ENCODE data around the gene KDM8. TPM values are rescaled to one million over a fixed set of nuclear protein-coding genes. Genes with fewer than 3 reads are reported as not detected.

KDM8 gene
- total and polyA plus RNA-seq, 2 experiments from 2014 or later: 5.1 to 5.7 TPM

DNA sequence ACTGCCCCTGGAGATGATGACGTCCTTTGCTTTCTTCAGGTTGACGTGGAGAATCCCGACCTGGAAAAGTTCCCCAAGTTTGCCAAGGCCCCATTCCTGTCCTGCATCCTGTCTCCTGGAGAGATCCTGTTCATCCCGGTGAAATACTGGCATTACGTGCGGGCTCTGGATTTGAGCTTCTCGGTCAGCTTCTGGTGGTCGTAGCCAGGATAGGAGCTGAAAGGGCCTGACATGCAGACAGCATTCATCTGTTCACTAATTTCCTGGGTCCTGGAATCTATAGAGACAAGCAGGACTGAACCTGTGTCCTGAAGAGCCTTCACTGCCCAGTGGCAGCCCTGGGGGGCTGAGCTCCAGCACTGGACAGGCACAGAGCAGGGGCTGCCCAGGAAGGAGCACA is 17.2 kb downstream of the KDM8 start:
- DNase-seq (ENCODE audit: low spot score): no peak
- H3K4me3 Mint-ChIP-seq: no peak overlapping the region
- ATAC-seq: no peak
- H3K4me1 ChIP-seq (ENCODE audit: insufficient read depth): no peaks in the 10 kb centered on the region
- H3K4me2 ChIP-seq: no peak overlapping the region
- no peaks in the 10 kb centered on the region for H3K9me2 ChIP-seq (ENCODE audit: insufficient read depth)
- no peaks in the 10 kb centered on the region; the same call in 2 of the 3 replicates for H3K4me1 Mint-ChIP-seq
- peaks cover 4% of the 10 kb centered on the region for H3K36me3 Mint-ChIP-seq (ENCODE audit: low read depth)
- H3K9me3 Mint-ChIP-seq: peaks cover 3% of the 10 kb centered on the region; the same call in 2 of the 3 replicates
- H3K79me2 ChIP-seq (replicated peaks; ENCODE audit: insufficient read depth): no peaks in the 10 kb centered on the region
- no peaks in the 10 kb centered on the region for H3F3A ChIP-seq (replicated peaks; ENCODE audit: low read depth)
- H3K27me3 ChIP-seq (ENCODE audit: insufficient read depth): no peaks in the 10 kb centered on the region
- peaks cover 3% of the 10 kb centered on the region for H3K27me3 Mint-ChIP-seq (ENCODE audit: insufficient read depth, low read depth, poor library complexity)
- H3K27ac Mint-ChIP-seq: no peak overlapping the region
- no peak overlapping the region for H3K4me3 ChIP-seq
- no peak overlapping the region for H2AFZ ChIP-seq
- no peak overlapping the region for H3K27ac ChIP-seq (ENCODE audit: low read depth)
- TF ChIP-seq, protein P1, sequence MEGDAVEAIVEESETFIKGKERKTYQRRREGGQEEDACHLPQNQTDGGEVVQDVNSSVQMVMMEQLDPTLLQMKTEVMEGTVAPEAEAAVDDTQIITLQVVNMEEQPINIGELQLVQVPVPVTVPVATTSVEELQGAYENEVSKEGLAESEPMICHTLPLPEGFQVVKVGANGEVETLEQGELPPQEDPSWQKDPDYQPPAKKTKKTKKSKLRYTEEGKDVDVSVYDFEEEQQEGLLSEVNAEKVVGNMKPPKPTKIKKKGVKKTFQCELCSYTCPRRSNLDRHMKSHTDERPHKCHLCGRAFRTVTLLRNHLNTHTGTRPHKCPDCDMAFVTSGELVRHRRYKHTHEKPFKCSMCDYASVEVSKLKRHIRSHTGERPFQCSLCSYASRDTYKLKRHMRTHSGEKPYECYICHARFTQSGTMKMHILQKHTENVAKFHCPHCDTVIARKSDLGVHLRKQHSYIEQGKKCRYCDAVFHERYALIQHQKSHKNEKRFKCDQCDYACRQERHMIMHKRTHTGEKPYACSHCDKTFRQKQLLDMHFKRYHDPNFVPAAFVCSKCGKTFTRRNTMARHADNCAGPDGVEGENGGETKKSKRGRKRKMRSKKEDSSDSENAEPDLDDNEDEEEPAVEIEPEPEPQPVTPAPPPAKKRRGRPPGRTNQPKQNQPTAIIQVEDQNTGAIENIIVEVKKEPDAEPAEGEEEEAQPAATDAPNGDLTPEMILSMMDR (conservative IDR thresholded peaks at IDR 0.05; ENCODE audit: low read depth in 2 of 2): no peak
- no peak for TF ChIP-seq POLR2AphosphoS5 (IDR thresholded peaks at IDR 0.05; ENCODE audit: low read depth)
- TF ChIP-seq, protein P2, sequence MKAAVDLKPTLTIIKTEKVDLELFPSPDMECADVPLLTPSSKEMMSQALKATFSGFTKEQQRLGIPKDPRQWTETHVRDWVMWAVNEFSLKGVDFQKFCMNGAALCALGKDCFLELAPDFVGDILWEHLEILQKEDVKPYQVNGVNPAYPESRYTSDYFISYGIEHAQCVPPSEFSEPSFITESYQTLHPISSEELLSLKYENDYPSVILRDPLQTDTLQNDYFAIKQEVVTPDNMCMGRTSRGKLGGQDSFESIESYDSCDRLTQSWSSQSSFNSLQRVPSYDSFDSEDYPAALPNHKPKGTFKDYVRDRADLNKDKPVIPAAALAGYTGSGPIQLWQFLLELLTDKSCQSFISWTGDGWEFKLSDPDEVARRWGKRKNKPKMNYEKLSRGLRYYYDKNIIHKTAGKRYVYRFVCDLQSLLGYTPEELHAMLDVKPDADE (IDR thresholded peaks at IDR 0.05): no peak
- no peak for TF ChIP-seq EZH2 (IDR thresholded peaks at IDR 0.05; ENCODE audit: low read depth, unreplicated experiment)
- TF ChIP-seq, protein P3, sequence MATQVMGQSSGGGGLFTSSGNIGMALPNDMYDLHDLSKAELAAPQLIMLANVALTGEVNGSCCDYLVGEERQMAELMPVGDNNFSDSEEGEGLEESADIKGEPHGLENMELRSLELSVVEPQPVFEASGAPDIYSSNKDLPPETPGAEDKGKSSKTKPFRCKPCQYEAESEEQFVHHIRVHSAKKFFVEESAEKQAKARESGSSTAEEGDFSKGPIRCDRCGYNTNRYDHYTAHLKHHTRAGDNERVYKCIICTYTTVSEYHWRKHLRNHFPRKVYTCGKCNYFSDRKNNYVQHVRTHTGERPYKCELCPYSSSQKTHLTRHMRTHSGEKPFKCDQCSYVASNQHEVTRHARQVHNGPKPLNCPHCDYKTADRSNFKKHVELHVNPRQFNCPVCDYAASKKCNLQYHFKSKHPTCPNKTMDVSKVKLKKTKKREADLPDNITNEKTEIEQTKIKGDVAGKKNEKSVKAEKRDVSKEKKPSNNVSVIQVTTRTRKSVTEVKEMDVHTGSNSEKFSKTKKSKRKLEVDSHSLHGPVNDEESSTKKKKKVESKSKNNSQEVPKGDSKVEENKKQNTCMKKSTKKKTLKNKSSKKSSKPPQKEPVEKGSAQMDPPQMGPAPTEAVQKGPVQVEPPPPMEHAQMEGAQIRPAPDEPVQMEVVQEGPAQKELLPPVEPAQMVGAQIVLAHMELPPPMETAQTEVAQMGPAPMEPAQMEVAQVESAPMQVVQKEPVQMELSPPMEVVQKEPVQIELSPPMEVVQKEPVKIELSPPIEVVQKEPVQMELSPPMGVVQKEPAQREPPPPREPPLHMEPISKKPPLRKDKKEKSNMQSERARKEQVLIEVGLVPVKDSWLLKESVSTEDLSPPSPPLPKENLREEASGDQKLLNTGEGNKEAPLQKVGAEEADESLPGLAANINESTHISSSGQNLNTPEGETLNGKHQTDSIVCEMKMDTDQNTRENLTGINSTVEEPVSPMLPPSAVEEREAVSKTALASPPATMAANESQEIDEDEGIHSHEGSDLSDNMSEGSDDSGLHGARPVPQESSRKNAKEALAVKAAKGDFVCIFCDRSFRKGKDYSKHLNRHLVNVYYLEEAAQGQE (IDR thresholded peaks at IDR 0.05; ENCODE audit: unreplicated experiment): no peak
- TF ChIP-seq, protein P4, sequence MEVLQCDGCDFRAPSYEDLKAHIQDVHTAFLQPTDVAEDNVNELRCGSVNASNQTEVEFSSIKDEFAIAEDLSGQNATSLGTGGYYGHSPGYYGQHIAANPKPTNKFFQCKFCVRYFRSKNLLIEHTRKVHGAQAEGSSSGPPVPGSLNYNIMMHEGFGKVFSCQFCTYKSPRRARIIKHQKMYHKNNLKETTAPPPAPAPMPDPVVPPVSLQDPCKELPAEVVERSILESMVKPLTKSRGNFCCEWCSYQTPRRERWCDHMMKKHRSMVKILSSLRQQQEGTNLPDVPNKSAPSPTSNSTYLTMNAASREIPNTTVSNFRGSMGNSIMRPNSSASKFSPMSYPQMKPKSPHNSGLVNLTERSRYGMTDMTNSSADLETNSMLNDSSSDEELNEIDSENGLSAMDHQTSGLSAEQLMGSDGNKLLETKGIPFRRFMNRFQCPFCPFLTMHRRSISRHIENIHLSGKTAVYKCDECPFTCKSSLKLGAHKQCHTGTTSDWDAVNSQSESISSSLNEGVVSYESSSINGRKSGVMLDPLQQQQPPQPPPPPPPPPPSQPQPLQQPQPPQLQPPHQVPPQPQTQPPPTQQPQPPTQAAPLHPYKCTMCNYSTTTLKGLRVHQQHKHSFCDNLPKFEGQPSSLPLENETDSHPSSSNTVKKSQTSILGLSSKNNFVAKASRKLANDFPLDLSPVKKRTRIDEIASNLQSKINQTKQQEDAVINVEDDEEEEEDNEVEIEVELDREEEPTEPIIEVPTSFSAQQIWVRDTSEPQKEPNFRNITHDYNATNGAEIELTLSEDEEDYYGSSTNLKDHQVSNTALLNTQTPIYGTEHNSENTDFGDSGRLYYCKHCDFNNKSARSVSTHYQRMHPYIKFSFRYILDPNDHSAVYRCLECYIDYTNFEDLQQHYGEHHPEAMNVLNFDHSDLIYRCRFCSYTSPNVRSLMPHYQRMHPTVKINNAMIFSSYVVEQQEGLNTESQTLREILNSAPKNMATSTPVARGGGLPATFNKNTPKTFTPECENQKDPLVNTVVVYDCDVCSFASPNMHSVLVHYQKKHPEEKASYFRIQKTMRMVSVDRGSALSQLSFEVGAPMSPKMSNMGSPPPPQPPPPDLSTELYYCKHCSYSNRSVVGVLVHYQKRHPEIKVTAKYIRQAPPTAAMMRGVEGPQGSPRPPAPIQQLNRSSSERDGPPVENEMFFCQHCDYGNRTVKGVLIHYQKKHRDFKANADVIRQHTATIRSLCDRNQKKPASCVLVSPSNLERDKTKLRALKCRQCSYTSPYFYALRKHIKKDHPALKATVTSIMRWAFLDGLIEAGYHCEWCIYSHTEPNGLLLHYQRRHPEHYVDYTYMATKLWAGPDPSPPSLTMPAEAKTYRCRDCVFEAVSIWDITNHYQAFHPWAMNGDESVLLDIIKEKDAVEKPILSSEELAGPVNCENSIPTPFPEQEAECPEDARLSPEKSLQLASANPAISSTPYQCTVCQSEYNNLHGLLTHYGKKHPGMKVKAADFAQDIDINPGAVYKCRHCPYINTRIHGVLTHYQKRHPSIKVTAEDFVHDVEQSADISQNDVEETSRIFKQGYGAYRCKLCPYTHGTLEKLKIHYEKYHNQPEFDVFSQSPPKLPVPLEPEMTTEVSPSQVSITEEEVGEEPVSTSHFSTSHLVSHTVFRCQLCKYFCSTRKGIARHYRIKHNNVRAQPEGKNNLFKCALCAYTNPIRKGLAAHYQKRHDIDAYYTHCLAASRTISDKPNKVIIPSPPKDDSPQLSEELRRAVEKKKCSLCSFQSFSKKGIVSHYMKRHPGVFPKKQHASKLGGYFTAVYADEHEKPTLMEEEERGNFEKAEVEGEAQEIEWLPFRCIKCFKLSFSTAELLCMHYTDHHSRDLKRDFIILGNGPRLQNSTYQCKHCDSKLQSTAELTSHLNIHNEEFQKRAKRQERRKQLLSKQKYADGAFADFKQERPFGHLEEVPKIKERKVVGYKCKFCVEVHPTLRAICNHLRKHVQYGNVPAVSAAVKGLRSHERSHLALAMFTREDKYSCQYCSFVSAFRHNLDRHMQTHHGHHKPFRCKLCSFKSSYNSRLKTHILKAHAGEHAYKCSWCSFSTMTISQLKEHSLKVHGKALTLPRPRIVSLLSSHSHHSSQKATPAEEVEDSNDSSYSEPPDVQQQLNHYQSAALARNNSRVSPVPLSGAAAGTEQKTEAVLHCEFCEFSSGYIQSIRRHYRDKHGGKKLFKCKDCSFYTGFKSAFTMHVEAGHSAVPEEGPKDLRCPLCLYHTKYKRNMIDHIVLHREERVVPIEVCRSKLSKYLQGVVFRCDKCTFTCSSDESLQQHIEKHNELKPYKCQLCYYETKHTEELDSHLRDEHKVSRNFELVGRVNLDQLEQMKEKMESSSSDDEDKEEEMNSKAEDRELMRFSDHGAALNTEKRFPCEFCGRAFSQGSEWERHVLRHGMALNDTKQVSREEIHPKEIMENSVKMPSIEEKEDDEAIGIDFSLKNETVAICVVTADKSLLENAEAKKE (CRISPR knock-in tag; IDR thresholded peaks at IDR 0.05): no peak
- no peak for TF ChIP-seq ZNF331 (CRISPR knock-in tag; IDR thresholded peaks at IDR 0.05; ENCODE audit: low read depth)
- no peak for TF ChIP-seq NANOG (IDR thresholded peaks at IDR 0.05; ENCODE audit: borderline replicate concordance)
- H3K36me3 ChIP-seq (ENCODE audit: insufficient read depth): no peaks in the 10 kb centered on the region
- H4K20me1 ChIP-seq (replicated peaks; ENCODE audit: insufficient read depth): no peaks in the 10 kb centered on the region
